ENCODE measurements around the gene ZNF423. TPM values are rescaled to one million over a fixed set of nuclear protein-coding genes. Genes with fewer than 3 reads are reported as not detected.
A peak's percentile ranks its signal among the peaks of the same experiment; 100 is the strongest.

Gene ZNF423
- total and polyA plus RNA-seq, 2 donors: 6.4 to 14.0 TPM

- no peaks in the 10 kb centered on the region for H3K36me3 ChIP-seq (ENCODE audit: insufficient read depth)
- WGBS: 65% methylated on average over 10 of the region's 10 CpGs
- H3K4me1 ChIP-seq (ENCODE audit: insufficient read depth): no peaks in the 10 kb centered on the region
- no peak overlapping the region for H3K4me3 ChIP-seq (ENCODE audit: low read depth, low read length)
- DNase-seq (ENCODE audit: extremely low spot score): peak; percentile 39
- H3K27ac ChIP-seq (ENCODE audit: low read depth): no peak overlapping the region
Measured at GRCh38 chr16:49734331-49734730, 121.6 kb downstream of the ZNF423 start.

GRCh38 chr16:49733313-49734009, 122.5 kb downstream of the ZNF423 start:
- no peaks in the 10 kb centered on the region for H3K36me3 ChIP-seq (ENCODE audit: insufficient read depth)
- DNase-seq (ENCODE audit: extremely low spot score): peak; percentile 77
- H3K27ac ChIP-seq (ENCODE audit: low read depth): no peak overlapping the region
- H3K4me1 ChIP-seq (ENCODE audit: insufficient read depth): no peaks in the 10 kb centered on the region
- WGBS: 52% methylated on average over 10 of the region's 10 CpGs
- H3K4me3 ChIP-seq (ENCODE audit: low read depth, low read length): no peak overlapping the region

- Histone ChIP-seq H3K27ac (ENCODE audit: low read depth) (no peak overlapping the region), H3K4me3 (ENCODE audit: low read depth, low read length) (no peak overlapping the region), H3K4me1 (ENCODE audit: insufficient read depth) (no peaks in the 10 kb centered on the region), H3K36me3 (ENCODE audit: insufficient read depth) (no peaks in the 10 kb centered on the region)
- 96% methylated on average over 3 of the region's 3 CpGs for WGBS
- DNase-seq (ENCODE audit: extremely low spot score): no peak
Measured at GRCh38 chr16:49731911-49732310, 124.0 kb downstream of the ZNF423 start.

GRCh38 chr16:49730772-49731171, 125.1 kb downstream of the ZNF423 start:
- 89% methylated on average over 12 of the region's 12 CpGs for WGBS
- Histone ChIP-seq H3K36me3 (ENCODE audit: insufficient read depth) (no peaks in the 10 kb centered on the region), H3K4me3 (ENCODE audit: low read depth, low read length) (no peak overlapping the region), H3K27ac (ENCODE audit: low read depth) (no peak overlapping the region), H3K4me1 (ENCODE audit: insufficient read depth) (no peaks in the 10 kb centered on the region)
- no peak for DNase-seq (ENCODE audit: extremely low spot score)

GRCh38 chr16:49727611-49728010, 128.3 kb downstream of the ZNF423 start:
- Histone ChIP-seq H3K4me3 (ENCODE audit: low read depth, low read length) (no peak overlapping the region), H3K27ac (ENCODE audit: low read depth) (no peak overlapping the region), H3K4me1 (ENCODE audit: insufficient read depth) (no peaks in the 10 kb centered on the region), H3K36me3 (ENCODE audit: insufficient read depth) (no peaks in the 10 kb centered on the region)
- WGBS: 91% methylated on average over 11 of the region's 11 CpGs
- DNase-seq (ENCODE audit: extremely low spot score): no peak

GRCh38 chr16:49726155-49726554, 129.8 kb downstream of the ZNF423 start:
- DNase-seq (ENCODE audit: extremely low spot score): no peak
- 95% methylated on average over 6 of the region's 6 CpGs for WGBS

GRCh38 chr16:49725651-49726050, 130.3 kb downstream of the ZNF423 start:
- no peak overlapping the region for H3K27ac ChIP-seq (ENCODE audit: low read depth)
- whole genome bisulfite sequencing: 95% methylated on average over 8 of the region's 8 CpGs
- DNase-seq (ENCODE audit: extremely low spot score): no peak
- H3K36me3 ChIP-seq (ENCODE audit: insufficient read depth): no peaks in the 10 kb centered on the region
- H3K4me3 ChIP-seq (ENCODE audit: low read depth, low read length): no peak overlapping the region
- no peaks in the 10 kb centered on the region for H3K4me1 ChIP-seq (ENCODE audit: insufficient read depth)

More at GRCh38 chr16:49726155-49726554, 129.8 kb downstream of the ZNF423 start:
- Histone ChIP-seq H3K27ac (ENCODE audit: low read depth) (no peak overlapping the region), H3K4me1 (ENCODE audit: insufficient read depth) (no peaks in the 10 kb centered on the region), H3K4me3 (ENCODE audit: low read depth, low read length) (no peak overlapping the region), H3K36me3 (ENCODE audit: insufficient read depth) (no peaks in the 10 kb centered on the region)

GRCh38 chr16:49724774-49725173, 131.1 kb downstream of the ZNF423 start:
- DNase-seq (ENCODE audit: extremely low spot score): no peak
- Histone ChIP-seq H3K4me3 (ENCODE audit: low read depth, low read length) (no peak overlapping the region), H3K36me3 (ENCODE audit: insufficient read depth) (no peaks in the 10 kb centered on the region), H3K27ac (ENCODE audit: low read depth) (no peak overlapping the region), H3K4me1 (ENCODE audit: insufficient read depth) (no peaks in the 10 kb centered on the region)
- WGBS: 95% methylated on average over 5 of the region's 5 CpGs

- WGBS: 49% methylated on average over 1 of the region's 1 CpG
- Histone ChIP-seq H3K36me3 (ENCODE audit: insufficient read depth) (no peaks in the 10 kb centered on the region), H3K27ac (ENCODE audit: low read depth) (no peak overlapping the region), H3K4me3 (ENCODE audit: low read depth, low read length) (no peak overlapping the region), H3K4me1 (ENCODE audit: insufficient read depth) (no peaks in the 10 kb centered on the region)
- no peak for DNase-seq (ENCODE audit: extremely low spot score)
Measured at GRCh38 chr16:49723310-49723709, 132.6 kb downstream of the ZNF423 start.

GRCh38 chr16:49720225-49720624, 135.7 kb downstream of the ZNF423 start:
- DNase-seq (ENCODE audit: extremely low spot score): no peak
- no peak overlapping the region for H3K4me3 ChIP-seq (ENCODE audit: low read depth, low read length)
- WGBS: 93% methylated on average over 3 of the region's 3 CpGs
- H3K36me3 ChIP-seq (ENCODE audit: insufficient read depth): no peaks in the 10 kb centered on the region
- H3K27ac ChIP-seq (ENCODE audit: low read depth): no peak overlapping the region
- H3K4me1 ChIP-seq (ENCODE audit: insufficient read depth): no peaks in the 10 kb centered on the region

- no peak overlapping the region for H3K27ac ChIP-seq (ENCODE audit: low read depth)
- 86% methylated on average over 4 of the region's 4 CpGs for WGBS
- no peak overlapping the region for H3K4me3 ChIP-seq (ENCODE audit: low read depth, low read length)
- H3K4me1 ChIP-seq (ENCODE audit: insufficient read depth): no peaks in the 10 kb centered on the region
- H3K36me3 ChIP-seq (ENCODE audit: insufficient read depth): no peaks in the 10 kb centered on the region
- DNase-seq (ENCODE audit: extremely low spot score): no peak
Measured at GRCh38 chr16:49717689-49718088, 138.2 kb downstream of the ZNF423 start.

GRCh38 chr16:49716339-49716934, 139.5 kb downstream of the ZNF423 start:
- H3K27ac ChIP-seq (ENCODE audit: low read depth): no peak overlapping the region
- no peak for DNase-seq (ENCODE audit: extremely low spot score)
- no peak overlapping the region for H3K4me3 ChIP-seq (ENCODE audit: low read depth, low read length)
- 67% methylated on average over 12 of the region's 12 CpGs for WGBS
- no peaks in the 10 kb centered on the region for H3K36me3 ChIP-seq (ENCODE audit: insufficient read depth)
- no peaks in the 10 kb centered on the region for H3K4me1 ChIP-seq (ENCODE audit: insufficient read depth)

GRCh38 chr16:49713770-49714169, 142.1 kb downstream of the ZNF423 start:
- 88% methylated on average over 10 of the region's 10 CpGs for WGBS
- no peak overlapping the region for H3K27ac ChIP-seq (ENCODE audit: low read depth)
- no peak overlapping the region for H3K4me3 ChIP-seq (ENCODE audit: low read depth, low read length)
- no peak for DNase-seq (ENCODE audit: extremely low spot score)
- no peaks in the 10 kb centered on the region for H3K36me3 ChIP-seq (ENCODE audit: insufficient read depth)
- H3K4me1 ChIP-seq (ENCODE audit: insufficient read depth): no peaks in the 10 kb centered on the region

GRCh38 chr16:49712542-49712941, 143.4 kb downstream of the ZNF423 start:
- Histone ChIP-seq H3K27ac (ENCODE audit: low read depth) (no peak overlapping the region), H3K4me1 (ENCODE audit: insufficient read depth) (no peaks in the 10 kb centered on the region), H3K4me3 (ENCODE audit: low read depth, low read length) (no peak overlapping the region), H3K36me3 (ENCODE audit: insufficient read depth) (no peaks in the 10 kb centered on the region)
- 85% methylated on average over 16 of the region's 16 CpGs for WGBS
- no peak for DNase-seq (ENCODE audit: extremely low spot score)

Data from urinary bladder (tissue), 4 donors.